SJCRH30 (cell line): ENCODE data around the gene EBLN2. TPM values are rescaled to one million over a fixed set of nuclear protein-coding genes. Genes with fewer than 3 reads are reported as not detected.

Source experiments
- DNase-seq, 2 experiments: peaks; one replicate each; pipeline ENCODE4 v3.0.0-alpha.2; 2015 to 2020
- H3K27ac ChIP-seq: fragments of 250-450 bp; sonication (Bioruptor Pico); 2 replicates; pipeline ENCODE4 v1.5.1; 2020; ENCODE audit warnings: mild to moderate bottlenecking, moderate library complexity
- H3K27me3 ChIP-seq: fragments of 250-450 bp; sonication (Bioruptor Pico); 2 replicates; pipeline ENCODE4 v1.5.1; 2020; ENCODE audit warnings: mild to moderate bottlenecking, moderate library complexity
- H3K36me3 ChIP-seq: fragments of 250-450 bp; sonication (Bioruptor Pico); 2 replicates; pipeline ENCODE4 v1.5.1; 2020; ENCODE audit warnings: mild to moderate bottlenecking, moderate library complexity
- H3K4me1 ChIP-seq: fragments of 250-450 bp; sonication (Bioruptor Pico); 2 replicates; pipeline ENCODE4 v1.5.1; 2020; ENCODE audit warnings: mild to moderate bottlenecking, moderate library complexity
- H3K4me3 ChIP-seq: fragments of 250-450 bp; sonication (Bioruptor Pico); 2 replicates; pipeline ENCODE4 v1.5.1; 2020; ENCODE audit warnings: mild to moderate bottlenecking, moderate library complexity
- H3K9me3 ChIP-seq: fragments of 250-450 bp; sonication (Bioruptor Pico); replicated peaks from 2 replicates; pipeline ENCODE4 v1.5.1; 2020; ENCODE audit warnings: mild to moderate bottlenecking, moderate library complexity
- total RNA-seq: library from RNA; depleted of rRNA; stranded (reverse); fragments of >200 nt; shearing (Covaris generic); gene quantifications from 2 replicates; pipeline ENCODE4 v1.2.3, GENCODE V29; 2014; rRNA removed

EBLN2 gene
- 2.8 and 4.4 TPM in 2 replicates for total RNA-seq

DNA sequence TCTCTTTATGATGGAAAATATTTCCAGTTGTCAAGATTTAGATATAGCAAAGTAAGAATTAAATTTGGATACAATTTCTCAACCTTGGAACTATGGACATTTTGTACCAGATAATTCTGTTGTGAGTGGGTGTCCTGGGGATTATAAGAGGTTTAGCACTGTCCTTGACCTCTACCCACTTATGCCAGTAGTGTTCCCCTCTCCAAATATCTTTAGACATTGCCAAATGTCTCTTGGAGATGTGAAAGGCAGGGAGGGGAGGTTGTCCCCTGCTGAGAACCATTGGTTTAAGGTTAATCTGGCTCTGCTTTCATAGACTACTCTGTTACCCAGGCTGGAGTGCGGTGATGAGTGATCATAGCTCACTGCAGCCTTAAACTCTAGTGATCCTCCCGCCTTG, at the start of gene EBLN2:
Gene EBLN2, plus strand, starts transcription at position 244 of the 400 bp plus-strand sequence. CDS start 423 bp downstream, outside the sequence.
- no peak for DNase-seq
- no peaks in the 10 kb centered on the region for H3K27me3 ChIP-seq
- no peaks in the 10 kb centered on the region for H3K4me1 ChIP-seq
- no peaks in the 10 kb centered on the region for H3K9me3 ChIP-seq
- no peak within 1 kb of the TSS for H3K27ac ChIP-seq
- H3K4me3 ChIP-seq: no peak within 1 kb of the TSS
- H3K36me3 ChIP-seq: peaks cover 7% of the 10 kb centered on the region

DNA sequence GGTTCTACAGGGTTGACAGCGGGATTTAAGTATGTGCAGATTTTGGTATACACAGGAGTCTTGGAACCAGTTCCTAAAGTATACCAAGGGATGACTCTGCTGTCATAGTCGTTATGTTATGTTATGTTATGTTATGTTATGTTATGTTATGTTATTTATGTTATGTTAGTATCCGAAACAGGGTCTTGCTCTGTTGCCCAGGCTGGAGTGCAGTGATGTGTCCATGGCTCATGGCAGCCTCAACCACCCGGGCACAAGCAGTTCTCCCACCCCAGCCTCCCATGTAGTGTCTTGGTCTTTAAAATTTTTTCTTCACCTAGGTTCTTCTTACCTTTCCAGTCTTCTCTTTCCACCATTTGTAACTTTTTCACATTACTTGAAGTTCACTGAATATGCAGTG, 43.2 kb upstream of the EBLN2 start:
- no peak overlapping the region for H3K4me3 ChIP-seq
- no peak overlapping the region for H3K27ac ChIP-seq
- no peaks in the 10 kb centered on the region for H3K4me1 ChIP-seq
- no peaks in the 10 kb centered on the region; the same call in none of the 2 replicates for H3K36me3 ChIP-seq
- H3K27me3 ChIP-seq: no peaks in the 10 kb centered on the region
- DNase-seq: no peak
- H3K9me3 ChIP-seq: no peaks in the 10 kb centered on the region

DNA sequence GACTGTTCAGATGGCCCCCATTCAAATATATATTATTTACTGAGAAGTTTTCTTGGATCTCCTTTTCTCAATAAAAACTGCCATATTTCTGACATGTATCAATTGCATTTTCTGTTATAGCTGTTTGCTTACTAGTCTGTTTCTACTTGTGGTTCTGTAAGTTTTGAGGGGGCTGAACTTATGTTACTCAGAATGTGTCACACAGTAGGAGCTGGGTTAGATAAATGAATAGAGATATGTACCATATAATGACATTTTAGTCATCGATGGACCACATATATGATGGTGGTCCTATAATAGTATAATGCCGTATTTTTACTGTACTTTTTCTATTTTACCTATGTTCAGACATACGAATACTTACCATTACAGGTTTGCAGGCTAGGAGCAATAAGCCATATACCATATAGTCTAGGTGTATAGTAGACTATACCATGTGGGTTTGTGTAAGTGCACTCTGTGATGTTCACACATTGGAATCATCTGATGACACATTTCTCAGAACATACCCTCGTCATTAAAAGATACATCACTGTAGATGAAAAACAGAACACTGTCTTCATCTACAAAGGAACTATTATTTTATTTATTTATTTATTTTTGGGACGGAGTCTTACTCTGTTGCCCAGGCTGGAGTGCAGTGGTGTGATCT, 42.5 kb upstream of the EBLN2 start:
- Histone ChIP-seq H3K4me1 (no peaks in the 10 kb centered on the region), H3K4me3 (no peak overlapping the region), H3K27me3 (no peaks in the 10 kb centered on the region), H3K27ac (no peak overlapping the region), H3K9me3 (no peaks in the 10 kb centered on the region), H3K36me3 (no peaks in the 10 kb centered on the region; the same call in none of the 2 replicates)
- no peak for DNase-seq

DNA sequence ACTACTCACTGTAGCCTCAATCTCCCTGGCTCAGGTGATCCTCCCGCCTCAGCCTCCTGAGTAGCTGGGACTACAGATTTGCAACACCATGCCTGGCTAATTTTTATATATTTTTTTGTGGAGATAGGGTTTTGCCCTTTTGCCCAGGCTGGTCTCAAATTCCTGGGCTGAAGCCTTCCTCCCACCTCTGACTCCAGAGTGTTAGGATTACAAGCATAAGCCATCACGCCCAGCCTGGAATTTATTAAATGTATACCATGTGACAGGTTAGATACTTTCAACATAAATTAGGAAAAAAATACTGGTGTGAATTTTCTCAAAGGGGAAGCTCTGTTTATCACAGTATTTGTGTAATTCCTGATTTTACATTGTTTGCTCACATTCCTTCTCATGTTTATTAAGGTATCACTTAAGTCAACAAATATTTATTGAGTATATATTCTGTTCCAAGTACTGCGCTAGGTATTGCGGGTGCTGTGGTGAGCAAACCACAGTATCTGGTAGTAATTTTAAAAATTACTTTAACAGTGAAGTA, 40.1 kb upstream of the EBLN2 start:
- Histone ChIP-seq H3K4me1 (no peaks in the 10 kb centered on the region), H3K27ac (no peak overlapping the region), H3K36me3 (no peaks in the 10 kb centered on the region; the same call in none of the 2 replicates), H3K9me3 (no peaks in the 10 kb centered on the region), H3K4me3 (no peak overlapping the region), H3K27me3 (no peaks in the 10 kb centered on the region)
- no peak for DNase-seq

DNA sequence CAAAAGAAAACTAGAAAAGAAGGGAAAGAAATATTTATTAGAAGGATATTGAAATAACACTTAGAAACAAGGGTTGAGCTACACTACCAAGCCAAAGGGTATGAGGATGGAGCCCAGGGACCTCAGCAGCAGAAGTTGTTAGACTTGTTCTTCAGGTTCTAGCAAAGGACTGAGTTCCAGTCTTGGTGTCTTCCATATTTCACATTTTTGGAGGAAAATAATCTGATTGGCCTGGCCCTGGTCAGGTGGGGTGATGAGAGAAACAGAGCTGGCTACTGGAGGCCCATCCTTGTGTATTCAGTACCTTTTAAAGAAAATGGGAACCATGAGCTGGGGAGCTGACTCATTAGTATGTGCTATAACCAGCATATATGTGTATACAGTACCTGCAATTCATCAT, 36.6 kb upstream of the EBLN2 start:
- Histone ChIP-seq H3K27me3 (no peaks in the 10 kb centered on the region), H3K4me1 (peaks cover 9% of the 10 kb centered on the region; the same call in 1 of the 2 replicates), H3K36me3 (no peaks in the 10 kb centered on the region; the same call in 1 of the 2 replicates), H3K27ac (no peak overlapping the region), H3K4me3 (no peak overlapping the region), H3K9me3 (no peaks in the 10 kb centered on the region)
- DNase-seq: no peak

DNA sequence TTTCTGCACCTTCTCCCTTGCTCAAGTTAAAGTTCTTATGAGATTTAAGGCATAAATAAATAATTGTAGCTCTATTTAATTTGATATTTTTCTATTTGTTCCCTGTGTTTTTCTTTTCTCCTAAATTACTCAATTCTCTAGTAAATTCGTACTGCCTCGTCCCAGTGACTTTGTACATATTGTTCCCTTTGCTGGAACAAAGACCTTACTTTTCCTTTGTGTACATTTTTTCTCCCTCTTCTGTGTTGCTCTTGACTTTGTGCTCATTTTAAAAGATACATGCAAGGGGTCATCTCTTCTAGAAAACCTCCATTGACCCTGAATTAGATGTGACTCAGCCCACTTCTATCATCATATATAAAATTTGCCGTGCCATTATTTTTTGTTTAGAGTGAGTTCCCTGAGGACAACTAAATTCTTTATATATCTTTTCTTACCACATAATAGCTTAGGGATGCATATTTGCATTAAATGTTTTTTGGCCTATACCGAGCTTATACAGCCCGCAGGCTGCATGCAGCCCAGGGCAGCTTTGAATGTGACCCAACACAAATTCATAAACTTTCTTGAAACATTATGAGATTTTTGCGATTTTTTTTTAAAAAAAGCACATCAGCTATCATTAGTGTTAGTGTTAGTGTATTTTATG, 35.2 kb upstream of the EBLN2 start:
- DNase-seq: no peak
- Histone ChIP-seq H3K4me1 (peaks cover 9% of the 10 kb centered on the region; the same call in 1 of the 2 replicates), H3K27me3 (no peaks in the 10 kb centered on the region), H3K36me3 (no peaks in the 10 kb centered on the region), H3K4me3 (no peak overlapping the region), H3K27ac (no peak overlapping the region), H3K9me3 (no peaks in the 10 kb centered on the region)

DNA sequence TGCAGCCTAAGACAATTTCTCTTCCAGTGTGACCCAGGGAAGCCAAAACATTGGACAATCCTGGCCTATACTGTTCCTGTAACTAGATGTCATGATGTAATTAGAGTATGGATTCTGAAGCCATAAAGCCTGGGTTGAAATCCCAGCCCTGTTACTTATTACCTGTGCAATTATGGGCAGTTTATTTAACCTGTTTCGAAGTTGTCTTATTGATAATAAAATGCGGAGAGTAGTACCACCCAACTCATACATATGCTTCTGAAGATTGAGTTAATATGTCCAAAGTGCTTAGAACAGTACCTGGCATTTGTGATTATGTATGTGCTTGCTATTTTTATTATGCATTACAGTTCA, 34.7 kb upstream of the EBLN2 start:
- no peaks in the 10 kb centered on the region for H3K36me3 ChIP-seq
- H3K4me1 ChIP-seq: peaks cover 9% of the 10 kb centered on the region; the same call in 1 of the 2 replicates
- no peak overlapping the region for H3K27ac ChIP-seq
- no peaks in the 10 kb centered on the region for H3K9me3 ChIP-seq
- H3K4me3 ChIP-seq: no peak overlapping the region
- no peaks in the 10 kb centered on the region for H3K27me3 ChIP-seq
- no peak for DNase-seq

DNA sequence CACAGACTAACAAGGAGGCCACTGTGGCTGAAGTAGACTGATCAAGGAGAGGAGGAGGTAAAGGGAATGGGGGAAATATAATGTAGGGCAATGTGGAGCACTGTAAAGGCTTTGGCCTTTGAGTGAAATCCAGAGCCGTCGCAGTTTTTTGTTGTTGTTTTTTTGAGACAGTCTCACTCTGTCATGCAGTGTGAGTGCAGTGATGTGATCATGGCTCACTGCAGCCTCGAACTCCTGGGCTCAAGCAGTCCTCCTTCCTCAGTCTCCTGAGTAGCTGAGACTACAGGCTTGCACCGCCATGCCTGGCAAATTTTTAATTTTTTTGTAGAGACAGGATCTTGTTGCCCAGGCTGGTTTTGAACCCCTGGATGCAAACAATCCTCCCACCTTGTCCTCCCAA, 32.7 kb upstream of the EBLN2 start:
- Histone ChIP-seq H3K9me3 (no peaks in the 10 kb centered on the region), H3K4me3 (no peak overlapping the region), H3K4me1 (peaks cover 9% of the 10 kb centered on the region; the same call in 1 of the 2 replicates), H3K36me3 (no peaks in the 10 kb centered on the region), H3K27me3 (no peaks in the 10 kb centered on the region), H3K27ac (no peak overlapping the region)
- DNase-seq: no peak

DNA sequence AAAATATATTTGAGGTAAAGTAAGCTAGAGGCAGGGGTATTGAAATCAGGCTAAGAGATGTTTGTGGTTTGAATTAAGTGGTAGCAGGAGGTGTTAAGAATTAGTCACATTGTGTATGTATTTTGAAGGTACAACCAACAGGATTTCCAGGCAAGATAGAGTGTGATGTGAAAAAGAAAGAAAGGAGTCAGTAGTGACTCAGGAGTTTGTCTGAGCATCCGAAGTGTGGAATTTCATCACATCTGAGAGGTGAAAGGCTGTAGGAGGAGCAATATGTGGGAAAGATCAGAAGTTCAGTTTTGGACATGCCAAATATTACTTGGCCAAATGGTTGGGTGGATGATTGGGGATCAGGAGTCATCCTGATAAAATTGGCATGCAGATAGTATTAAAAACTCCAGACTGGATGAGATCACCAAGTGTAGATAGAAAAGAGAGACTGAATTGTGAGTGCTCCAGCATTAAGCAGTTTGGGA, 32.1 kb upstream of the EBLN2 start:
- H3K36me3 ChIP-seq: no peaks in the 10 kb centered on the region
- H3K9me3 ChIP-seq: no peaks in the 10 kb centered on the region
- DNase-seq: peak in 1 of 2 experiments; percentile 5
- no peak overlapping the region for H3K4me3 ChIP-seq
- H3K27me3 ChIP-seq: no peaks in the 10 kb centered on the region
- peaks cover 9% of the 10 kb centered on the region; the same call in 1 of the 2 replicates for H3K4me1 ChIP-seq
- H3K27ac ChIP-seq: 0 out of 2 replicates have a peak overlapping the region, but pooled peaks have one; percentile 15

DNA sequence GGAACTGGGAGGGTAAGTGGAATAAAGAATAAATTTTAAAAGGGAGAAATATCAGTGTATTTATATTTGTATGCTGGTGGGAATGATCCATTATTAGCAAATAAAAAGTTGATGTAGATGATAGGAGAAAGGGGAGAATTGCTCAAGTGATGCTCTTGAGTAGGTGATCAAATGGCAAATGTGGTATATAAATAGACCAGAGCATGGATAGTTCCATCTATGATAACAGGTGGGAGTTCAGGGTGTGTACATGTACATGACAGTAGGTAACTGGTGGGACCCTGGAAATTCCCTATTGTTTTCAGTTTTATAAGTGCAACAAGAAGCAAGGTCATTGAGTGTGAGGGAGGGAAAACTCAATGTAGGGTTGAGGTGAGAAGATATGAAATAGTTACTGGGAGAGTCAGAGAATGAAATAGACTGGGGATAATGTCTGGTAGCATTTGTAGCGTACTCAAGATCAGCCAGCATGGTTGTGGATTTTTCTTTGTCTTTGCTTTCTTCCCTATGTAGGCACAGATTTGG, 31.3 kb upstream of the EBLN2 start:
- Histone ChIP-seq H3K36me3 (no peaks in the 10 kb centered on the region), H3K27ac (no peak overlapping the region), H3K4me1 (peaks cover 9% of the 10 kb centered on the region; the same call in 1 of the 2 replicates), H3K27me3 (no peaks in the 10 kb centered on the region), H3K9me3 (no peaks in the 10 kb centered on the region), H3K4me3 (no peak overlapping the region)
- DNase-seq: no peak

DNA sequence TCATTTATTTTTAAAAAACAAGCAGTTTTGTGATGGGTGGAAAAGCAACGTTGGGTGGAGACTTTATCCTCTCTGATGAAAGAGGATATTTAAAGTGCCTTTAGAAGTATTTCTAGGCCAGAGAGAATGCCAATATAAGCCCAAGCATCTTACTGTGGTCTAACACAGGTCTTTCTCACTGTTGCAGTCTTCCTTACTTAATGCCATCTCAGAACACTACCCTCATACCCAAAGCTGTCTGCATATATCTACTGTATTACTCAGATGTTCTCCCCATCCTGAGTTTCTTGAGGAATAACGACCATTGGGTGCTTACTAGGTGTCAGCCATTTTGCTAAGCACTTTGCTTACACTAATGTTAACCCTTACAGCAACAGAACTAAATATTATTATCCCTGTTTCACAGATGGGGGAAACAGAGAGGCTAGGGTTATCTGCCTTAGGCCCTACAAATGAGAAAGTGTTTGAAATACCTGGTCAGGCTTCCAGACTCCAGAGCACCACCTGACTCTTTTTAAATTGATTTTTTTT, 29.8 kb upstream of the EBLN2 start:
- Histone ChIP-seq H3K4me1 (peaks cover 9% of the 10 kb centered on the region; the same call in 1 of the 2 replicates), H3K27ac (no peak overlapping the region), H3K36me3 (no peaks in the 10 kb centered on the region), H3K27me3 (no peaks in the 10 kb centered on the region), H3K4me3 (no peak overlapping the region), H3K9me3 (no peaks in the 10 kb centered on the region)
- DNase-seq: no peak

DNA sequence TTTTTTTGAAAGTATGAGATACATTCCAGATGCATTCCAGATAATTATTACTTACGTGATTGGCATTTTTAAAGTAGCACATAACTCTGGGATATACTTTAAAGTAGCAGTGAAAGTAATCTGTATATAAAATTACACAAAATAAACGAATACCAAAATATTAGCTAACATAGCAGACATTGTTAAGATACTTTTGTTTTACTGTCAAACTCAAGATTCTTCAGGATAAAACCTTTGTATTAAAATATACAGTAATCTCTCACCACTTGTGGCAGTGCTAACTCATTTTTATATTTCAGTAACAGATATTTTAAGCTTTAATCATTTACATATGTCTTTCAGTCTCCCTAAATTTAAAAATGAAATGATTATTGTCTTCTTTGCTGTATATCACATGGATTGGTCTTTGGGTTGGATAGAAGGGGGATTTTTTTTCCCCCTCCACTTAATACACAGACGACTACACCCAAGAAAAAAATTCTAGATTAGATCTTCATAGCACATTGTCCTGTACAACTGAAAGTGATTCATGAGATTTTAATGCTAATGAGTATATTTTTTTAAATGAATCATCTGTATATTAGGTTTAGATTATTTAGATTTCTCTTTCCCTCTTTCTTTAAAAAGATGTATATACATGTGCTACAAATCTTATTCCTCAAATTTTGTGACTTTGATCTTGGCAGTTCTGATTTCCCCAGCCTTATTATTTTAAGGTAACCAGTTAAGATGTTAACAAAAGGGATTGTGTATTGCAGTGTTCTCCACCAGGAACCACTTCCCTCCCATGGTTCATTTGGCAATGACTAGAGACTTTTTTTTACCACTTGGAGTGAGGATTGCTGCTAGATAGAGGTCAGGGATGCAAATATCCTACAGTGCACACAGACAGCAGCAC, 24.5 kb upstream of the EBLN2 start:
- Histone ChIP-seq H3K36me3 (no peaks in the 10 kb centered on the region), H3K27ac (no peak overlapping the region), H3K27me3 (no peaks in the 10 kb centered on the region), H3K9me3 (no peaks in the 10 kb centered on the region), H3K4me3 (no peak overlapping the region), H3K4me1 (no peaks in the 10 kb centered on the region)
- DNase-seq: no peak

DNA sequence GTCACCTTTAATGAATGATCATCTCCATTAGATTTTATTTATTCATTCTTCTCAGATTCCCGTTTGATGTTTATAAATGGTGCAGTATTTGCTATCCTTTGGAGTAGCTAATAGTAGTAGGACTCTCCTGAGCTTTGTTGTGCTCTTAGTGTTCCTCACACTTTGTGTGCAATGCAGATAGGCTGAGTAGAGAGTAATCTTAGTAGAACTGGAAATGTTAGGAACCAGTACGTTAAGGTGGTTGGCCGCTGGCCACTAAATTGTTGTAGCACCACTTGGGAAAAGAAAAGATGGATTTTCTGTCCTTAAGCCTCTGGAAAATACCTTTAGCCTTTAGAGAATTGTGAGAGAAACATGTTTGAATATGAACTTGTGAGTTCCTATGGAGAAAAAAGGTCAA, 19.9 kb upstream of the EBLN2 start:
- no peak overlapping the region for H3K4me3 ChIP-seq
- H3K4me1 ChIP-seq: no peaks in the 10 kb centered on the region
- H3K27me3 ChIP-seq: no peaks in the 10 kb centered on the region
- DNase-seq: no peak
- H3K9me3 ChIP-seq: no peaks in the 10 kb centered on the region
- no peak overlapping the region for H3K27ac ChIP-seq
- no peaks in the 10 kb centered on the region for H3K36me3 ChIP-seq

DNA sequence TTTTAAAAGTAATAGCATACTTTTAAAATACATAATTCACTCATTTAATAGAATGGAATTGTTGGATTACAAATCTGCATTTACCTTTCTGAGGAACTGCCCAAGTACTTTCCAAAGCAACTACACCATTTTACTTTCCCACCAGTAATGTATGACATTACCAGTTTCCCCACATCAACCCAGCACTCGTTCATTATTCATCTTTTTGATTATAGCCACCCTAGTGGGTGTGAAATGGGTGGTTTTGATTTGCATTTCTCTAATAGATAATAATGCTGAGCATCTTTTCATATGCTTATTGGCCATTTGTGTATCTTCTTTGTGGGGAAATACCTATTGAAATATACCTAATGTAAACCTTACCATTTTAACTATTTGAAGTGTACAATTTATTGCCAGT, 18.0 kb upstream of the EBLN2 start:
- H3K4me1 ChIP-seq: no peaks in the 10 kb centered on the region
- no peak for DNase-seq
- no peaks in the 10 kb centered on the region for H3K9me3 ChIP-seq
- H3K27me3 ChIP-seq: no peaks in the 10 kb centered on the region
- H3K4me3 ChIP-seq: no peak overlapping the region
- H3K36me3 ChIP-seq: 0 out of 2 replicates have a peak, but pooled peaks cover under 1% of the 10 kb centered on the region
- H3K27ac ChIP-seq: no peak overlapping the region
